ENCODE results near the gene ATP1A1. TPM values are rescaled to one million over a fixed set of nuclear protein-coding genes. Genes with fewer than 3 reads are reported as not detected.

ATP1A1 gene
- total and polyA plus RNA-seq, 4 donors = 68.6 to 128 (median 82.6) TPM

DNA sequence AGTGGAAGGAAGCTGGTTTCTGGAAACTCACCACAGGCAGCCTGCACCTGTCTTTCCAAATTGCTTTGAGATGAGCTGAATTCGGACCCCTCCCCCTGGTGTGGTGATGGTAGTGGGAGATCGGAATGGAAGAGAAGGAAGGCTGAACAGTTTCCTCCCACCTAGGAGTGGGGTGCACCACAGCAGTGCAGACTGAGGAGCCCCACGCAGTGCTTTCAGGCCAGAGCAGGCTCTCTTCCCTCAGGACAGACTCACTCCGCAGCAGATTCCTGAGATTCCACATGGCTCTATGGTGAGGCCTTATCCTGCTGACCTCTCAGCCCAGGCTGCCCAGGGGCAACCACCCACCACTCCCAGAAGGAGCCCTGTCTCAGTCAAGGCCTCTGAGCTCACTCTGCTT lies 80.9 kb downstream of the ATP1A1 start:
- Histone ChIP-seq H3K9me3 (ENCODE audit: control insufficient read depth in 4 of 4, low read length in 3 of 4) (no peaks in the 10 kb centered on the region), H3K36me3 (ENCODE audit: control insufficient read depth in 4 of 4, insufficient read depth in 3 of 4, low read depth in 1 of 4, low read length in 3 of 4) (no peaks in the 10 kb centered on the region), H3K27ac (ENCODE audit: low read depth in 1 of 2, low read length in 2 of 2) (no peak overlapping the region), H3K4me1 (ENCODE audit: control insufficient read depth in 4 of 4, insufficient read depth in 4 of 4, low read length in 3 of 4) (no peaks in the 10 kb centered on the region), H3K4me3 (ENCODE audit: low read depth in 1 of 3, low read length in 3 of 3) (no peak overlapping the region), H3K27me3 (ENCODE audit: control insufficient read depth in 4 of 4, insufficient read depth in 4 of 4, low read length in 3 of 4) (no peaks in the 10 kb centered on the region), H3K9ac (ENCODE audit: low read depth in 1 of 2, low read length in 2 of 2) (no peak overlapping the region)
- no peak for DNase-seq (ENCODE audit: low spot score)
- TF ChIP-seq RXRA (IDR thresholded peaks at IDR 0.05) = no peak
- no peak for TF ChIP-seq REST (IDR thresholded peaks at IDR 0.05)
- no peak for TF ChIP-seq FOXA2 (IDR thresholded peaks at IDR 0.05)
- TF ChIP-seq GABPA (IDR thresholded peaks at IDR 0.05 in 1 of 2, conservative IDR thresholded peaks at IDR 0.05 in 1 of 2) = no peak
- TF ChIP-seq FOXA1 (IDR thresholded peaks at IDR 0.05) = no peak
- TF ChIP-seq, protein P1, sequence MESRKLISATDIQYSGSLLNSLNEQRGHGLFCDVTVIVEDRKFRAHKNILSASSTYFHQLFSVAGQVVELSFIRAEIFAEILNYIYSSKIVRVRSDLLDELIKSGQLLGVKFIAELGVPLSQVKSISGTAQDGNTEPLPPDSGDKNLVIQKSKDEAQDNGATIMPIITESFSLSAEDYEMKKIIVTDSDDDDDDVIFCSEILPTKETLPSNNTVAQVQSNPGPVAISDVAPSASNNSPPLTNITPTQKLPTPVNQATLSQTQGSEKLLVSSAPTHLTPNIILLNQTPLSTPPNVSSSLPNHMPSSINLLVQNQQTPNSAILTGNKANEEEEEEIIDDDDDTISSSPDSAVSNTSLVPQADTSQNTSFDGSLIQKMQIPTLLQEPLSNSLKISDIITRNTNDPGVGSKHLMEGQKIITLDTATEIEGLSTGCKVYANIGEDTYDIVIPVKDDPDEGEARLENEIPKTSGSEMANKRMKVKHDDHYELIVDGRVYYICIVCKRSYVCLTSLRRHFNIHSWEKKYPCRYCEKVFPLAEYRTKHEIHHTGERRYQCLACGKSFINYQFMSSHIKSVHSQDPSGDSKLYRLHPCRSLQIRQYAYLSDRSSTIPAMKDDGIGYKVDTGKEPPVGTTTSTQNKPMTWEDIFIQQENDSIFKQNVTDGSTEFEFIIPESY (IDR thresholded peaks at IDR 0.05) = no peak
- TF ChIP-seq JUND (IDR thresholded peaks at IDR 0.05) = no peak
- TF ChIP-seq HNF4G (IDR thresholded peaks at IDR 0.05) = no peak
- TF ChIP-seq SP1 (IDR thresholded peaks at IDR 0.05) = no peak
- TF ChIP-seq YY1 (IDR thresholded peaks at IDR 0.05) = no peak
- TF ChIP-seq EGR1 (IDR thresholded peaks at IDR 0.05; ENCODE audit: low read depth in 2 of 2) = no peak
- no peak for TF ChIP-seq HNF4A (conservative IDR thresholded peaks at IDR 0.05)
- no peak for TF ChIP-seq TAF1 (conservative IDR thresholded peaks at IDR 0.05)
- no peak for TF ChIP-seq NR2F2 (IDR thresholded peaks at IDR 0.05)
- TF ChIP-seq, protein P2, sequence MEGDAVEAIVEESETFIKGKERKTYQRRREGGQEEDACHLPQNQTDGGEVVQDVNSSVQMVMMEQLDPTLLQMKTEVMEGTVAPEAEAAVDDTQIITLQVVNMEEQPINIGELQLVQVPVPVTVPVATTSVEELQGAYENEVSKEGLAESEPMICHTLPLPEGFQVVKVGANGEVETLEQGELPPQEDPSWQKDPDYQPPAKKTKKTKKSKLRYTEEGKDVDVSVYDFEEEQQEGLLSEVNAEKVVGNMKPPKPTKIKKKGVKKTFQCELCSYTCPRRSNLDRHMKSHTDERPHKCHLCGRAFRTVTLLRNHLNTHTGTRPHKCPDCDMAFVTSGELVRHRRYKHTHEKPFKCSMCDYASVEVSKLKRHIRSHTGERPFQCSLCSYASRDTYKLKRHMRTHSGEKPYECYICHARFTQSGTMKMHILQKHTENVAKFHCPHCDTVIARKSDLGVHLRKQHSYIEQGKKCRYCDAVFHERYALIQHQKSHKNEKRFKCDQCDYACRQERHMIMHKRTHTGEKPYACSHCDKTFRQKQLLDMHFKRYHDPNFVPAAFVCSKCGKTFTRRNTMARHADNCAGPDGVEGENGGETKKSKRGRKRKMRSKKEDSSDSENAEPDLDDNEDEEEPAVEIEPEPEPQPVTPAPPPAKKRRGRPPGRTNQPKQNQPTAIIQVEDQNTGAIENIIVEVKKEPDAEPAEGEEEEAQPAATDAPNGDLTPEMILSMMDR (IDR thresholded peaks at IDR 0.05; ENCODE audit: low read depth, low read length, missing input control) = no peak
- no peak for TF ChIP-seq RAD21 (IDR thresholded peaks at IDR 0.05)
- TF ChIP-seq, protein P3, sequence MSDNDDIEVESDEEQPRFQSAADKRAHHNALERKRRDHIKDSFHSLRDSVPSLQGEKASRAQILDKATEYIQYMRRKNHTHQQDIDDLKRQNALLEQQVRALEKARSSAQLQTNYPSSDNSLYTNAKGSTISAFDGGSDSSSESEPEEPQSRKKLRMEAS (IDR thresholded peaks at IDR 0.05) = no peak
- TF ChIP-seq ATF3 (IDR thresholded peaks at IDR 0.05) = no peak
- WGBS = 93% methylated on average over 4 of the region's 4 CpGs

Small RNA genes lying within 50 kb of the gene (small RNA-seq; reads per million reads assigned to genes)
- gene RF00019 (not detected), gene RNU6-817P (not detected)

Other genes starting within 250 kb of the ATP1A1 start
- 10 to 100 TPM; 10.4 to 30.2 TPM for gene CD58, start 197.8 kb downstream of the ATP1A1 start, total RNA-seq
- gene CD58, start 197.8 kb downstream of the ATP1A1 start, polyA plus RNA-seq = 10 to 100 TPM in 1 of 2 donors, 1 to 10 TPM in 1; 5.1 to 11.3 TPM